ENCODE results near the gene MZT2A.
"Not testable (repeated sequence)": the region's sequence is repeated elsewhere in the genome, so short reads cannot be mapped to it uniquely, and the experiment has no call there.

GRCh38 chr2:131535951-131536826 is 44.0 kb upstream of the MZT2A start:
- TF ChIP-seq CTCF (IDR thresholded peaks at IDR 0.05; ENCODE audit: poor library complexity); EZH2 (IDR thresholded peaks at IDR 0.05; ENCODE audit: borderline replicate concordance); EZH2phosphoT487 (IDR thresholded peaks at IDR 0.05; ENCODE audit: low read depth, severe bottlenecking, unreplicated experiment): not testable (repeated sequence)

Measured in hepatocyte (in vitro differentiated cells).